DND-41 (cell line): ENCODE data around the gene RETN.

Experiments
- ATAC-seq: fragments of 200-7000 bp; cut with Tn5 transposase; 3 replicates; pipeline ENCODE4 v1.9.1; 2021; ENCODE audit warnings: low read depth; ENCODE audit not compliant: insufficient read depth
- DNase-seq: peaks from one replicate; pipeline ENCODE4 v3.0.0-alpha.2; 2020
- H2AFZ ChIP-seq: 2 replicates; pipeline ENCODE4 v1.6.0; 2012; ENCODE audit warnings: low read depth, low read length
- H3K27ac ChIP-seq: 2 replicates; pipeline ENCODE4 v1.5.1; 2012; ENCODE audit warnings: low read length, inconsistent platforms
- H3K27me3 ChIP-seq: fragments of 200-600 bp; sonication (generic); 2 replicates; pipeline ENCODE4 v1.6.0; 2012; ENCODE audit warnings: low read length, mild to moderate bottlenecking, inconsistent platforms; ENCODE audit not compliant: insufficient read depth, poor library complexity
- H3K36me3 ChIP-seq: 2 replicates; pipeline ENCODE4 v1.5.1; 2012; ENCODE audit warnings: low read length, inconsistent platforms; ENCODE audit not compliant: insufficient read depth
- H3K4me1 ChIP-seq: 2 replicates; pipeline ENCODE4 v1.5.1; 2012; ENCODE audit warnings: mild to moderate bottlenecking, low read length; ENCODE audit not compliant: insufficient read depth
- H3K4me2 ChIP-seq: 2 replicates; pipeline ENCODE4 v1.6.0; 2012; ENCODE audit warnings: mild to moderate bottlenecking, moderate library complexity, low read length, inconsistent platforms; ENCODE audit not compliant: insufficient read depth
- H3K4me3 ChIP-seq, 2 experiments: fragments of 200-600 bp in 1 of 2; shearing (Covaris generic) in 1 of 2; 2 replicates each; pipeline ENCODE4 v1.5.1; 2012 to 2016; ENCODE audit warnings: inconsistent platforms in 2 of 2, low read length in 2 of 2, mild to moderate bottlenecking in 2 of 2, low read depth in 1 of 2, moderate library complexity in 1 of 2
- H3K79me2 ChIP-seq: 2 replicates; pipeline ENCODE4 v1.6.0; 2012; ENCODE audit warnings: low read length, inconsistent platforms; ENCODE audit not compliant: insufficient read depth
- H3K9ac ChIP-seq: 2 replicates; pipeline ENCODE4 v1.6.0; 2012; ENCODE audit warnings: low read depth, mild to moderate bottlenecking, inconsistent platforms, low read length, moderate library complexity
- H3K9me3 ChIP-seq: 2 replicates; pipeline ENCODE4 v1.5.1; 2012; ENCODE audit warnings: low read length, moderate library complexity, mild to moderate bottlenecking, inconsistent platforms; ENCODE audit not compliant: insufficient read depth, severe bottlenecking
- H4K20me1 ChIP-seq: 2 replicates; pipeline ENCODE4 v1.6.0; 2012; ENCODE audit warnings: low read length; ENCODE audit not compliant: insufficient read depth
- EZH2 ChIP-seq: IDR thresholded peaks from 3 replicates; pipeline ENCODE4 v1.6.1; 2012; ENCODE audit warnings: borderline replicate concordance, low read depth, mild to moderate bottlenecking, moderate library complexity, low read length, inconsistent platforms; ENCODE audit not compliant: severe bottlenecking
- TF ChIP-seq, protein P1 (sequence below): IDR thresholded peaks from 2 replicates; pipeline ENCODE4 v1.5.1; 2012; ENCODE audit warnings: borderline replicate concordance, low read length, moderate library complexity, mild to moderate bottlenecking; ENCODE audit not compliant: poor library complexity, severe bottlenecking; ENCODE audit errors: extremely low read depth

The RETN gene

DNA sequence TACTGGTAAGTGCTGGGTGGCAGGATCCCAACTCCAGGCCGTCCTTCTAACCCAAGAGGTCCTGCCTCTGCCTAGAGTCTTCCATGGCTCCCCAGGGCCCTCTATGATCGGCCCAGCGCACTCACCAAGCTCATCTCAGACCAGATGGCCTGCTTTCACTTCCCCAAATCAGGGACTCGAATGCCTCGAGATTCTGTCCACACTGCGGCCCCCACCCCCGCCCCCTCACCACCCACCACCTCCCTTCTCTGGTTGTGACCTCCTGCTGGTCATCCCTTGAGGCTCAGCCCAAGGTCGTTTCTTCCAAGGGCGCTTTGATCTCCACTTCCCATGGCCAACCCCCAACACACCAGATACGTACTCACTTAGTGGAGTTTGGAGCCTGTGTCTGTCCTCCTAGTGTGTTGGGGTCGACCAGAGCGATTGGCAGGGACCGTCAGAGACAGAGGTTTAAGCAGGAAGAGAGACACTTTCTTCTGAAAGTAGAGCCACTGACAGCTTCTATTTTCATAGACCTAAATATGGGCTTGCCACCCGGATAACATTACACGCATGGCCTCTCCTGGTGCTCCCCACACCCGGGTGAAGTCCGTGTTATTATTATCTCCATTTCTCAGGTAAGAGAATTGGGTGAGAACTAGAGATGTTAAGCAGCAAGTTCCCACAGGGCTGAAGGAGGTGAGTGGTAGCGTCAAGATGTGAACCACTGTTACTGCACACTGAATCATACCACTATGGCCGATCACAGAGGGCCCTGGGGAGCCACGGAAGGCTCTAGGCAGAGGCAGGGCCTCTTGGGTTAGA is 33.0 kb downstream of the RETN start, which contains the start of gene FCER2:
Gene FCER2, minus strand, starts transcription at position 478 of the 804 bp plus-strand sequence. CDS start 2,371 bp downstream, outside the sequence.
- H3K9ac ChIP-seq = no peak within 1 kb of the TSS
- H3K4me3 ChIP-seq = no peak within 1 kb of the TSS
- no peaks in the 10 kb centered on the region for H3K79me2 ChIP-seq
- ATAC-seq (no peak), DNase-seq (no peak)
- no peak for TF ChIP-seq EZH2
- TF ChIP-seq, protein P1, sequence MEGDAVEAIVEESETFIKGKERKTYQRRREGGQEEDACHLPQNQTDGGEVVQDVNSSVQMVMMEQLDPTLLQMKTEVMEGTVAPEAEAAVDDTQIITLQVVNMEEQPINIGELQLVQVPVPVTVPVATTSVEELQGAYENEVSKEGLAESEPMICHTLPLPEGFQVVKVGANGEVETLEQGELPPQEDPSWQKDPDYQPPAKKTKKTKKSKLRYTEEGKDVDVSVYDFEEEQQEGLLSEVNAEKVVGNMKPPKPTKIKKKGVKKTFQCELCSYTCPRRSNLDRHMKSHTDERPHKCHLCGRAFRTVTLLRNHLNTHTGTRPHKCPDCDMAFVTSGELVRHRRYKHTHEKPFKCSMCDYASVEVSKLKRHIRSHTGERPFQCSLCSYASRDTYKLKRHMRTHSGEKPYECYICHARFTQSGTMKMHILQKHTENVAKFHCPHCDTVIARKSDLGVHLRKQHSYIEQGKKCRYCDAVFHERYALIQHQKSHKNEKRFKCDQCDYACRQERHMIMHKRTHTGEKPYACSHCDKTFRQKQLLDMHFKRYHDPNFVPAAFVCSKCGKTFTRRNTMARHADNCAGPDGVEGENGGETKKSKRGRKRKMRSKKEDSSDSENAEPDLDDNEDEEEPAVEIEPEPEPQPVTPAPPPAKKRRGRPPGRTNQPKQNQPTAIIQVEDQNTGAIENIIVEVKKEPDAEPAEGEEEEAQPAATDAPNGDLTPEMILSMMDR = no peak
- no peaks in the 10 kb centered on the region for H3K4me1 ChIP-seq
- H4K20me1 ChIP-seq = no peaks in the 10 kb centered on the region
- no peak within 1 kb of the TSS for H3K4me2 ChIP-seq
- no peaks in the 10 kb centered on the region for H3K36me3 ChIP-seq
- no peak within 1 kb of the TSS for H3K27ac ChIP-seq
- H2AFZ ChIP-seq = no peak within 1 kb of the TSS
- H3K27me3 ChIP-seq = no peaks in the 10 kb centered on the region
- no peaks in the 10 kb centered on the region for H3K9me3 ChIP-seq

DNA sequence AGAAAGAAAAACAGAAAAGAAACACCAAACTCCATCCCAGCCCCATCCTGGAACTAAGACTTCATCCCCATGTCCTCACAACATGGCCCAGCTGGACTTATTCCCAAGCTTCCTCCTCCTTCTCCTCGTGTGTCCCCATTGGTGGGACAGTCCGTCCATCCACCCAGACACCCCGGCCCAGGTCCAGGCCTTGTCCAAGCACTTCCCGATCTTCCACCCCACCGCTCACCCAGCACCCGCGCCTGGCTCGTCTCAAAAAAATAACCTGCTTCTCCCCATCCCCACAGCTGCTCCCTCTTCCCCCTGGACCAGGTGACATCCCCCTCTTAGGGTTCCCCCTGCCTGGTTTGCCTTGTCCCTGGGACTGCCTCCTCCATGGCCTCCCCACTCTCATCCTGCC is 34.5 kb downstream of the RETN start:
- no peaks in the 10 kb centered on the region for H3K36me3 ChIP-seq
- no peak for DNase-seq
- no peak overlapping the region for H3K27ac ChIP-seq
- H3K27me3 ChIP-seq = no peaks in the 10 kb centered on the region
- no peak overlapping the region for H3K9ac ChIP-seq
- no peaks in the 10 kb centered on the region for H3K4me1 ChIP-seq
- H3K79me2 ChIP-seq = no peaks in the 10 kb centered on the region
- H3K4me3 ChIP-seq = no peak overlapping the region
- H3K4me2 ChIP-seq = no peak overlapping the region
- no peaks in the 10 kb centered on the region for H4K20me1 ChIP-seq
- no peak for TF ChIP-seq EZH2
- TF ChIP-seq, protein P1 = no peak
- ATAC-seq = no peak
- no peaks in the 10 kb centered on the region for H3K9me3 ChIP-seq
- H2AFZ ChIP-seq = no peak overlapping the region

DNA sequence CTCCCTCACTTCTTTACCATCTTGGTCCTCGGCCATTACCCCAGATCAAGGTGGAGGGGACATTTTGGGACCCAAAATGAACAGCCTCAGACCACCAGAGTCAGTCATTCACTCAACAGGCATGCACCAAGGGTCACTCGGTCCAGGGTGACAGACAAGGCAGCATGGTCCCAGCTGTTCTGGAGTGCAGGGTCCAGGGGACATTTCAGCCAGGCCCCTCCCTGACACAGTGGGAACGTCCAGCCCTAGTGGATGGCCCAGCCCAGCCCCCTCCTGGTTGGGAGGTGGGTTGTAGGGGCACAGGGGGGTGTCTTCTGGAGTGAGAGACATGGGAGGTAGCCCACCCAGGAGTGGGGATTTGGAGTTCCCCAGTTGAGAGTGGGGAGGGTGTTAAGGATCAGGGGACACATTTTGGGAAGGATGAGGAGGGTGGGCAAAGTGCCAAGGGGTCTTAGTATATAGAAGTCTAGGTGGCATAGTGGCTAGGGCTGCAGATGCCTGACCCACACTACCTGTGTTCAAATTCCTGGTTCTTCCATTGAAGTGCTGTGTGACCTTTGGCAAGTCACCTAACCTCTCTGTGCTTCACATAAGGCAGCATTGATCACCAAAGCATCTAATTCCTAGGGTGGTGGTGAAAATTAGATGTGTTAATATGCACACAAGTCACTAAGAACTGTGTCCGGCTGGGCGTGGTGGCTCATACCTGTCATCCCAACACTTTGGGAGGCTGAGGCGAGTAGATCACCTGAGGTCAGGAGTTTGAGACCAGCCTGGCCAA is 35.6 kb downstream of the RETN start:
- ATAC-seq (no peak), DNase-seq (no peak)
- Histone ChIP-seq H3K4me1 (no peaks in the 10 kb centered on the region), H3K4me2 (no peak overlapping the region), H3K36me3 (no peaks in the 10 kb centered on the region), H3K9me3 (no peaks in the 10 kb centered on the region), H3K27me3 (no peaks in the 10 kb centered on the region), H3K27ac (no peak overlapping the region), H3K79me2 (no peaks in the 10 kb centered on the region), H4K20me1 (no peaks in the 10 kb centered on the region), H2AFZ (no peak overlapping the region), H3K9ac (no peak overlapping the region), H3K4me3 (no peak overlapping the region)
- TF ChIP-seq, protein P1 = no peak
- no peak for TF ChIP-seq EZH2
